ENCODE data around the gene RFESD.

DNA sequence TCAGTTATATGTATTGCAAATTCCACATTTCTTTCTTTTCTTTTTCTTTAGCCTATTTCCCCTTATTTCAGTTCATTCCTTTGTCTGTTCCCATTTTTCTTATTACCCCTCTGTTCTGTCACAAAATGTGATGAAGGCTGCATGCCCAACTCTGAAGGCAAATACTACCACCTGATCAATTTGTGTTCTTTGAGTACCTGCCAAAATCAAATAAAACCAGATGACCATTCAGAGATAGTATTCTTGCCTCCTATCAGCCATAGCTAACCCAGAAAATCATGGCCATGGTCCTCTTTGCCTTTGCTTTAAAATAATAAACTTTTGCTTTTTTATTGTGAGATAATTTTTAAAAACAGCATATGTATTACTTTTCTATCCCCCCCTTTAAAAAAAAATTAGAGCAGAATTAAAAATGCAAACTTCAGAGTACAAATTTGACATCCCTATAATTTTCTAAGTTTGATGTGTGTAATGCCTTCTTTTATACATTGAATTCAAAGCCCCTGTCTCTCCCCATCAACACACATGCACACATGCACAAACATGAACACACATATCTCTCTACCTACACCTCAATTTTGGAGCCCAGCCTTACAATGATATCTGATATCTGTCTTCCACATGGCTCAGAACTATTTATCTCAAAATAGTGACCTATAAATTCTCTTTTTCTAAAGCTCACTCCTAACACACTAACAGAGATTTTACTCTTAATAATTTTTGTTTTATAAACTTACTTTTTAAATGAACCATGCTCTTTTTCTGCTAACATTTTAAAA lies 3.5 kb downstream of the RFESD start:
- TF ChIP-seq, protein P1, sequence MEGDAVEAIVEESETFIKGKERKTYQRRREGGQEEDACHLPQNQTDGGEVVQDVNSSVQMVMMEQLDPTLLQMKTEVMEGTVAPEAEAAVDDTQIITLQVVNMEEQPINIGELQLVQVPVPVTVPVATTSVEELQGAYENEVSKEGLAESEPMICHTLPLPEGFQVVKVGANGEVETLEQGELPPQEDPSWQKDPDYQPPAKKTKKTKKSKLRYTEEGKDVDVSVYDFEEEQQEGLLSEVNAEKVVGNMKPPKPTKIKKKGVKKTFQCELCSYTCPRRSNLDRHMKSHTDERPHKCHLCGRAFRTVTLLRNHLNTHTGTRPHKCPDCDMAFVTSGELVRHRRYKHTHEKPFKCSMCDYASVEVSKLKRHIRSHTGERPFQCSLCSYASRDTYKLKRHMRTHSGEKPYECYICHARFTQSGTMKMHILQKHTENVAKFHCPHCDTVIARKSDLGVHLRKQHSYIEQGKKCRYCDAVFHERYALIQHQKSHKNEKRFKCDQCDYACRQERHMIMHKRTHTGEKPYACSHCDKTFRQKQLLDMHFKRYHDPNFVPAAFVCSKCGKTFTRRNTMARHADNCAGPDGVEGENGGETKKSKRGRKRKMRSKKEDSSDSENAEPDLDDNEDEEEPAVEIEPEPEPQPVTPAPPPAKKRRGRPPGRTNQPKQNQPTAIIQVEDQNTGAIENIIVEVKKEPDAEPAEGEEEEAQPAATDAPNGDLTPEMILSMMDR (IDR thresholded peaks at IDR 0.05) = no peak
- no peak for TF ChIP-seq POLR2AphosphoS5 (IDR thresholded peaks at IDR 0.05; ENCODE audit: low read depth, low read length)
- TF ChIP-seq SIN3A (IDR thresholded peaks at IDR 0.05; ENCODE audit: borderline replicate concordance, insufficient read depth, low read depth, low read length) = no peak

Measured in Panc1 (cell line).